ENCODE data around the gene SLC39A5. TPM values are rescaled to one million over a fixed set of nuclear protein-coding genes. Genes with fewer than 3 reads are reported as not detected.

Gene SLC39A5
- total and polyA plus RNA-seq, 2 of the 13 experiments (the other 11 are each of a cell fraction or from before 2014, with no cell fraction given), result 59.7 to 101 TPM

GRCh38 chr12:56230432-56231183 lies 757 bp downstream of the SLC39A5 start (continued):
- TF ChIP-seq, protein P1, sequence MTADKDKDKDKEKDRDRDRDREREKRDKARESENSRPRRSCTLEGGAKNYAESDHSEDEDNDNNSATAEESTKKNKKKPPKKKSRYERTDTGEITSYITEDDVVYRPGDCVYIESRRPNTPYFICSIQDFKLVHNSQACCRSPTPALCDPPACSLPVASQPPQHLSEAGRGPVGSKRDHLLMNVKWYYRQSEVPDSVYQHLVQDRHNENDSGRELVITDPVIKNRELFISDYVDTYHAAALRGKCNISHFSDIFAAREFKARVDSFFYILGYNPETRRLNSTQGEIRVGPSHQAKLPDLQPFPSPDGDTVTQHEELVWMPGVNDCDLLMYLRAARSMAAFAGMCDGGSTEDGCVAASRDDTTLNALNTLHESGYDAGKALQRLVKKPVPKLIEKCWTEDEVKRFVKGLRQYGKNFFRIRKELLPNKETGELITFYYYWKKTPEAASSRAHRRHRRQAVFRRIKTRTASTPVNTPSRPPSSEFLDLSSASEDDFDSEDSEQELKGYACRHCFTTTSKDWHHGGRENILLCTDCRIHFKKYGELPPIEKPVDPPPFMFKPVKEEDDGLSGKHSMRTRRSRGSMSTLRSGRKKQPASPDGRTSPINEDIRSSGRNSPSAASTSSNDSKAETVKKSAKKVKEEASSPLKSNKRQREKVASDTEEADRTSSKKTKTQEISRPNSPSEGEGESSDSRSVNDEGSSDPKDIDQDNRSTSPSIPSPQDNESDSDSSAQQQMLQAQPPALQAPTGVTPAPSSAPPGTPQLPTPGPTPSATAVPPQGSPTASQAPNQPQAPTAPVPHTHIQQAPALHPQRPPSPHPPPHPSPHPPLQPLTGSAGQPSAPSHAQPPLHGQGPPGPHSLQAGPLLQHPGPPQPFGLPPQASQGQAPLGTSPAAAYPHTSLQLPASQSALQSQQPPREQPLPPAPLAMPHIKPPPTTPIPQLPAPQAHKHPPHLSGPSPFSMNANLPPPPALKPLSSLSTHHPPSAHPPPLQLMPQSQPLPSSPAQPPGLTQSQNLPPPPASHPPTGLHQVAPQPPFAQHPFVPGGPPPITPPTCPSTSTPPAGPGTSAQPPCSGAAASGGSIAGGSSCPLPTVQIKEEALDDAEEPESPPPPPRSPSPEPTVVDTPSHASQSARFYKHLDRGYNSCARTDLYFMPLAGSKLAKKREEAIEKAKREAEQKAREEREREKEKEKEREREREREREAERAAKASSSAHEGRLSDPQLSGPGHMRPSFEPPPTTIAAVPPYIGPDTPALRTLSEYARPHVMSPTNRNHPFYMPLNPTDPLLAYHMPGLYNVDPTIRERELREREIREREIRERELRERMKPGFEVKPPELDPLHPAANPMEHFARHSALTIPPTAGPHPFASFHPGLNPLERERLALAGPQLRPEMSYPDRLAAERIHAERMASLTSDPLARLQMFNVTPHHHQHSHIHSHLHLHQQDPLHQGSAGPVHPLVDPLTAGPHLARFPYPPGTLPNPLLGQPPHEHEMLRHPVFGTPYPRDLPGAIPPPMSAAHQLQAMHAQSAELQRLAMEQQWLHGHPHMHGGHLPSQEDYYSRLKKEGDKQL (CRISPR knock-in tag; IDR thresholded peaks at IDR 0.05; ENCODE audit: low read depth), result no peak
- TF ChIP-seq ZNF431 (CRISPR knock-in tag; IDR thresholded peaks at IDR 0.05; ENCODE audit: borderline replicate concordance, low read depth) (peak; percentile 85; the same call in 1 of the 2 replicates), ZUFSP (CRISPR knock-in tag; IDR thresholded peaks at IDR 0.05; ENCODE audit: borderline replicate concordance) (no peak), MIXL1 (CRISPR knock-in tag; IDR thresholded peaks at IDR 0.05) (no peak), ZNF484 (CRISPR knock-in tag; IDR thresholded peaks at IDR 0.05; ENCODE audit: borderline replicate concordance, low read depth) (no peak), MYPOP (CRISPR knock-in tag; IDR thresholded peaks at IDR 0.05) (no peak), TBL1XR1 (IDR thresholded peaks at IDR 0.05; ENCODE audit: borderline replicate concordance, low read length, partially characterized antibody) (no peak), CC2D1A (CRISPR knock-in tag; IDR thresholded peaks at IDR 0.05) (no peak), ZNF546 (CRISPR knock-in tag; conservative IDR thresholded peaks at IDR 0.05) (no peak), HHEX (CRISPR knock-in tag; IDR thresholded peaks at IDR 0.05) (no peak), DR1 (CRISPR knock-in tag; IDR thresholded peaks at IDR 0.05) (0 out of 2 replicates have a peak, but pooled peaks have one; percentile 57), ZNF816 (CRISPR knock-in tag; IDR thresholded peaks at IDR 0.05; ENCODE audit: borderline replicate concordance) (no peak), KLF16 (CRISPR knock-in tag; IDR thresholded peaks at IDR 0.05) (peak in 1 of 2 experiments; percentile 78; a peak in 2 of 4 replicates)
- TF ChIP-seq, protein P2, sequence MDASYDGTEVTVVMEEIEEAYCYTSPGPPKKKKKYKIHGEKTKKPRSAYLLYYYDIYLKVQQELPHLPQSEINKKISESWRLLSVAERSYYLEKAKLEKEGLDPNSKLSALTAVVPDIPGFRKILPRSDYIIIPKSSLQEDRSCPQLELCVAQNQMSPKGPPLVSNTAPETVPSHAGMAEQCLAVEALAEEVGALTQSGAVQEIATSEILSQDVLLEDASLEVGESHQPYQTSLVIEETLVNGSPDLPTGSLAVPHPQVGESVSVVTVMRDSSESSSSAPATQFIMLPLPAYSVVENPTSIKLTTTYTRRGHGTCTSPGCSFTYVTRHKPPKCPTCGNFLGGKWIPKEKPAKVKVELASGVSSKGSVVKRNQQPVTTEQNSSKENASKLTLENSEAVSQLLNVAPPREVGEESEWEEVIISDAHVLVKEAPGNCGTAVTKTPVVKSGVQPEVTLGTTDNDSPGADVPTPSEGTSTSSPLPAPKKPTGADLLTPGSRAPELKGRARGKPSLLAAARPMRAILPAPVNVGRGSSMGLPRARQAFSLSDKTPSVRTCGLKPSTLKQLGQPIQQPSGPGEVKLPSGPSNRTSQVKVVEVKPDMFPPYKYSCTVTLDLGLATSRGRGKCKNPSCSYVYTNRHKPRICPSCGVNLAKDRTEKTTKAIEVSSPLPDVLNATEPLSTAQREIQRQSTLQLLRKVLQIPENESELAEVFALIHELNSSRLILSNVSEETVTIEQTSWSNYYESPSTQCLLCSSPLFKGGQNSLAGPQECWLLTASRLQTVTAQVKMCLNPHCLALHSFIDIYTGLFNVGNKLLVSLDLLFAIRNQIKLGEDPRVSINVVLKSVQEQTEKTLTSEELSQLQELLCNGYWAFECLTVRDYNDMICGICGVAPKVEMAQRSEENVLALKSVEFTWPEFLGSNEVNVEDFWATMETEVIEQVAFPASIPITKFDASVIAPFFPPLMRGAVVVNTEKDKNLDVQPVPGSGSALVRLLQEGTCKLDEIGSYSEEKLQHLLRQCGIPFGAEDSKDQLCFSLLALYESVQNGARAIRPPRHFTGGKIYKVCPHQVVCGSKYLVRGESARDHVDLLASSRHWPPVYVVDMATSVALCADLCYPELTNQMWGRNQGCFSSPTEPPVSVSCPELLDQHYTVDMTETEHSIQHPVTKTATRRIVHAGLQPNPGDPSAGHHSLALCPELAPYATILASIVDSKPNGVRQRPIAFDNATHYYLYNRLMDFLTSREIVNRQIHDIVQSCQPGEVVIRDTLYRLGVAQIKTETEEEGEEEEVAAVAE (CRISPR knock-in tag; IDR thresholded peaks at IDR 0.05; ENCODE audit: borderline replicate concordance), result no peak; the same call in 1 of the 2 replicates

Measured in HepG2 (cell line).